Measurements from ENCODE around the gene TSPOAP1.

Gene TSPOAP1

DNA sequence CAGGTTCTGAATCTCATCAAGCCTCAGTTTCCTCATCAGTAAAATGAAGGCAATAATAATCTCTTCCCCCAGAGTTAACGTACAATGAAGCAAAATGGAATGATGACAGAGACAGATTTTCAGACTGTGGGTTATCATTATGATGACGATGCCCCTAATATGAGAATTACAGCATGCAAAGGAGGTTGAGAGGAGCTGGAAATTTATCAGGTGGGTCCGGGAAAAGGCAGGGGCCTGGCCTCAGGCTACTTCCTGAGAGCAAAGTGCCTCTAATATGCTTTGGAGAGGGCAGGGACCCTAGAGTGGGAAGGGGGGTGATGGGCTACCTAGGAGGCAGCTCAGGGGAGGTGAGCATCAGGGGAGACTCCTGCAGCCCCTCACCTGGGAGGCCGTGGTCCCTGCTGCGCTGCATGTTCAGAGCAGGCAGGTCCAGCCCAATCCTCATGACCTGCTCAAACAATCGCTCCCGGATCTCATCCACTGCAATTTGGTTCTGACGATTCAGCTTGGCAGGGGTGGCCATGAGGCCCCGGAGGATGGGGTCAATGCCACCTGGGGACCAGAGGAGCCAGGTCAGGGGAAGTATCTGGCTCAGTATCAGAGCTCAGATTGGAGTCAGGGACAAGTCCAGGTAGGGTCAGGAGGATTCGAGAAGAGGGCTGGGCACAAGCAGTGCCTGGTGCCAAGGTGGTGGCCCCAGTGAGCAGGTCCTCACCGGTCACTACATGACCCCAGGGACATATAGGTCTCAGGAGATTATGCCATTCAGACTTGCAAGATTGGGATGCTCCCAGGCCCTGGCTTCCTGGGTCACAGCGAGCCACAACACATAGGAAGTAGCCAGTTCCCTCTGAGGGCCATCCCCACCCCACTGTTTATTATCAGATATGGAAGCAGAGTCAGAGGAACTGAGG is 56.0 kb downstream of the TSPOAP1 start:
- no peak for DNase-seq

DNA sequence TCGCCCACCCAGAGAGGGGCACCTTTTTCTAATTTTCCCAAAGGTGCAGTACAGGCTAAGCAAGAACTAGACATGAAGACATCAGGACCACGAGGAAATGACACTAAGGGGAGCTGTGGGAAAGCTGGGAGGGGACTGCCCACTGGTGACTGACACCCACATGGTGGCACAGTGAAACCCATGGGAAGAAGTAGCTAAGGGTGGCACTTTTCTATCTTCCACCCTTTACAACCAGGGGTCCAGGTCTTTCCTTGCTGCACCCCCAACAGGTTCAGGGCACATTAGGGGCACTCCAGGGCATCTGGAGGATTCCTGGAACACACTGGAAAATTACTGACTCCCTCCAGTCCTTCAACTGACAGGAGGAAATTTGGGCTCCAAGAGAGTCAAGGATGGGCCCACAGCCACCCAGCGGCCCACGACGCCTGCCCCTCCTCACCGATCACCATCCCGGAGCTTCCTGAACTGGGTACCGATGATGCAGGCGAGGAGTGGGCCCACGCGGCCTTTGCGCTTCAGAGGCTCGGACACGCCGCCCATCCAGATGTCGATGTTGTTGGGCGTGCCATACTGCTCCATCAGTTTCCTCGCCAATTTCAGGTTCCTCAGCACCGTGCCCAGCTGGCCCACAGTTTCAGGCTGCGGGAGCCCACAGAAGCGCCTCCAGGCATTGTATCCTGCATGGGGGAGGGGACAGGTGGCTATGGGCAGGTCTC is 57.2 kb downstream of the TSPOAP1 start:
- DNase-seq, result no peak

DNA sequence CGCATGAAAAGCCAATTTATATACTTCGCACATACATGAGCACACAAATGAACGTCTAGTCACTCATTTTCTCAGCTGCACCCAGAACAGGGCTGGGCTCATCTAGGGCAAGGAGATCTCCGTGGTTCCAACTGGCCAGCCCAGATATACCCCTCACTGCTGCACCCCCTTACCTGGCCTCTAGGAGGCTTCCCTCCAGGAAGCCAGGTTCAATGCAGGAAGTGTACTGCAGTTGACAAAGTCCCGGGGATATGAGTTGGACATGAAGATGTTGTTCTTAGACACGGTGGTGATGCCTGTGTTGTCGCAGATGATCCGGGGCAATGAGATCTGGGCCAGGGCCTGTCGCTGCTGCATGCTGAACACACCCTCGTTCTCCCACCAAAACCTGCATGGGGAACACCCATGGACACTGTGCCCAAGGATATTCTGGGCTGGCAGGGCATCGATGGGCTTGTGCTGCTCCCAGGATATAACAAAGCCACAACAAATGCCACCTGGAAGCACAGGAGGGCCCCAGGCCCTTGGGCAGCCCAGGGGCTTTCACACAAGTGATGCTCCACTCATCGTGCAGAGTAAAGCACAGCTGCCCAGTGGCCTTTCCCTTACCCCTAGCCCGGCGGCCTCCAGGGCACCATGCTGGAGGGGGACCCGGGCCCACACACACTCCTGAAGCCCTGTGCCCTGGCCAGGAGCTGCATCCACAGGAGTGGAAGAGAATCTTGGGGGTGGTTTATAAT is 57.9 kb downstream of the TSPOAP1 start:
- DNase-seq, result no peak

DNA sequence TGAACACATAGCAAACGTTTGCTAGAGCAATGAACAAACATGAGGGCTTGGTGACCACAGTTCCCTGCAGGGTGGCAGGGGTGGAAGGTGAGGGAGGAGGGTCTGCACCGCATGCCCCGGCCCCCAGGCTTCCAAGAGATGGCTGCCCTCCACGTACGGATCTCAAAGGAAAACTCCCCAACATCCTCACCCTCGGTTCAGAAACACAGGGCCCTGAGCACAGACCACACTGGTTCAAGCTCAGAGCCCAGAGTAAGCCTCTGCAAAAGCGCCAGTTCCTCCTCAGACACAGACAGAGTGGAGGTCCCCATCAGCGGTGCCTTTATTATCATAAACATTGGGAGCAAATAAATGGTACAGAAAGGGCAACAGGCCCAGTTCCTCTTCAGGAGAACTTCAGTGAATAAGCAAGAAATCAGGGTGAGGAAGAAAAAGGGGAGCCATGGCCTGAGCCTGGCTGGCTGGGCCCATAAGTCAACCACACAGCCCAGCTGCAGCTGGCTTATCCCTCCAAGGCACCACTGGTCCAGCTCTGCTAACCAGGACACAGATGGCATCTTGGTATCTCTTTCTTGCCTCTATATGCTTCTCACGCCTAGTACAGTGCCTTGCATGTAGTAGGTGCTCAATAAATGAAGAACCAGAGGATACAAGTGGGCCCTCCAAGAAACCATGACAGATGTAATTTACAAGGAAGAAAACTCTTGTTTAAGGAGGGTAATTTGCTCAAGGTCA is 58.9 kb downstream of the TSPOAP1 start:
- no peak for DNase-seq

DNA sequence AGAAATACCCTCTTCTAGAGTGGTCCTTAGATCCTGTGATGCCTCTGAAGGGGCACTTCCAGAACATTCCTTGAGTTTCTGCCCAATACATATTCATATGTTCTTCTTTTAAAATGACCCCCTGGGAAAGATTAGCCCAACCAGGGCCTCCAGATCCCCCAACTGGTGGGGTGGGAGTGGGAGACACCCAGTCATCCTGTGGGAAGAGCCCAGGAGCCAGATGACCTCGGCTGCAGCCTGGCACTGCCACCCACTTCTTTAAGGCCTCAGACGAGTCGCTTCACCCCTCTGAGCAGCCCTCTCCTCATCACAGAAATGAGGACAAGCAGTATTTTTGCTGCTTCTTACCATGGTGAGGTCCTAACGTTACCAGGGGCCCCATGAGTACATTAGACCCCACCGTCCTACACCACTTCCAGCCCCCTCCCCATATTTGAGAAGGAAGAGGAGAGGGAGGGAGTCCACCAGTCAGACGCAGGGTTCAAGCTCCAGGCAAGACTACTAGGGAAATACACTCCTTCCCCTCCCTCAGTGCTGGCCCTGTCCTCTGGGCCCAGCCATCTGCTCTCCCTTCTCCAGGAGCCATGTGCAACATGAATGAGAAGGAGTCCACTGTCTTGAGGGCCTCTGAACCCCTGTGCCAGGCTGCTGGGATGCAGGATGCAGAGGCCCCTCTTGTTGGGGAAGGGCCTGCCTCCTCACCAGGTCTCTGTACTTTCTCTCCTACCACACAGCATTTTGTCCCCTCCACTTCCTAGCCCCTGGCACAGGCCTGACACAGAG is 59.6 kb downstream of the TSPOAP1 start:
- DNase-seq, result no peak

DNA sequence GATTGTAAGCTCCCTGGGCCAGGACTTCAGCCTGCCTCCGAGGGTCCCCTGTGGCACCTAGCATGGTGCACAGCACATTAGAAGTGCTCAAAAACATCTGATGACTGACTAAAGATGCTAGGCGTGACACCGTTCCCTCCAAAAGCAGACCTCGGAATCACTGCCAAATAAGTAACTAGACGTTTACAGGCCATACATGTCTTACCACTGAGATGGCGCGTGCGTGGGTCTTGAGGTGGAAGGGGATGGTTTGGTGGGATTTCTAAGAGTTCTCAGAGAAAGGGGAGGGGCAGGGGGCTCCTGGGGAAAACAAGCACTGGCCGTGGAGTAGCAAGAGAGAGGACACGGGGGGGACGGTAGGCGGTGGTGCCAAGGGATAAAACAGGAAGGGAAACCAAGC is 60.3 kb downstream of the TSPOAP1 start:
- no peak for DNase-seq

DNA sequence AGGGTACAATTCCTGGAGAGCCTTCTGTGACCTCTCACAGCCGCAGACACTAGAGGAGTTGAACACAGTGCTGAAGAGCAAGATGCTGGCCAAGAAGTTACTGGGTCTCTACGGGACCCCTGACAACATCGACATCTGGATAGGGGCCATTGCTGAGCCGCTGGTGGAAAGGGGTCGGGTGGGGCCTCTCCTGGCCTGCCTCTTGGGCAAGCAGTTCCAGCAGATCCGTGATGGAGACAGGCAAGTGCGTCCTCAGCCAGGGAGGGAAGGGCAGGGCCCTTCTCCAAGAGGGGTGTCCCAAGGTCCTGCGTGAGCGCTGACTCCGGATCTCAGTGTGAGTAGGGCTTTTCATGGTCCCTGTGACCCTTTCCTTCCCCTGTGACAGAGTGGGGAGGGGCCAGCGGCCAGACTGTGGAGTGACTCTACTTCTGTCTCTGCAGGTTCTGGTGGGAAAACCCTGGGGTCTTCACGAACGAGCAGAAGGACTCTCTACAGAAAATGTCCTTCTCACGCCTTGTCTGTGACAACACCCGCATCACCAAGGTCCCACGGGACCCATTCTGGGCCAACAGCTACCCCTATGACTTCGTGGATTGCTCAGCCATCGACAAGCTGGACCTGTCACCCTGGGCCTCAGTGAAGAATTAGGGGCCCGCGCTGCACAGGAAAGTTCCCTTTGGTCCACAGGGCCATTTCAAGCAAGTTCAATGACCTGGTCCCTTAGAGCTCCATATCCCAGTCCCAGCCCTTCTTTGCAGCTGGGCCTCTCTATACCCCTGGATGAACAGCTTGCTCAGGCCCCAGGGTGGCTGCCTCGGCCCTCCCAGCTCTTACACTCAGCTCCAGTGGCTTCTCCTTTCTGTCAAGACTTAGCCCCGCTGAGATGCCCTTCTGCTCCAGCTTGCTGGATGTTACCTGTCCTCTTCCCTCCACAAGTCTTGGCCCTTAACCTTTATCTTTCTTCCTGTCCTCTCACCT is 61.0 kb downstream of the TSPOAP1 start:
- no peak for DNase-seq

DNA sequence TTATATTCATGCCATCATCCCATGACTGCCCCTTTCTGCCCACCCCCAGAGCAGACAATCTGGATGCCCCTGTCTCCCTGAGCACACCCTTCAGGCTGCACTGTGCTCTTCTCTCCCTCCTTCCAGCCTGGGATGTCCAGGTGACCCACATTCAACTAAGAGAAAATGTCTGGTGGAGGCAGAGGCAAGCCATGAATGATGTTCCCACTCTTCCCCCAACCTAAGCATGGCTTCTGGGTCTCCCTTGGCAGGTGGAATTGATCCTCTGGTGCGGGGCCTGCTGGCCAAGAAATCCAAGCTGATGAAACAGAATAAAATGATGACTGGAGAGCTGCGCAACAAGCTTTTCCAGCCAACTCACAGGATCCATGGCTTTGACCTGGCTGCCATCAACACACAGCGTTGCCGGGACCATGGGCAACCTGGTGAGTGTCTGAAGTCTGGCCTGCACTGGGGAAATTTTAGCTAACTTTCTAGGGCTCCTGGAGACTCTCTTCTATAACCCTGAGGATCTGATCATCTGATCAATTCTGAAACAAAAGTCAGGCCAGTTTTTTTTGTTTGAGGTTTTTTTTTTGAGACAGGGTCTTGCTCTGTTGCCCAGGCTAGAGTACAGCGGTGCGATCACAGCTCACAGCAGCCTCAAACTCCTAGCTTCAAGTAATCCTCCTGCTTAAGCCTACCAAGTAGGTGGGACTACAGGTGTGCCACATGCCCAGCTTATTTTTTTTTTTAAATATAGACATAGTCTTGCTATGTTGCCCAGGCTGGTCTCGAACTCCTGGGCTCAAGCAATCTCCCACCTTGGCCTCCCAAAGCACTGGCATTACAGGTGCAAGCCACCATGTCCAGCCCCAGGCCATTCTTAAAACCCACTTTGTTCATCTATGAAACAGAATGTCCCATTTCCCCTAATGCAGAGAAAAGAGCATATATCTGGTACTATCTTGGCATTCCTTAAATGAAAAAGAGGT is 62.4 kb downstream of the TSPOAP1 start:
- no peak for DNase-seq

DNA sequence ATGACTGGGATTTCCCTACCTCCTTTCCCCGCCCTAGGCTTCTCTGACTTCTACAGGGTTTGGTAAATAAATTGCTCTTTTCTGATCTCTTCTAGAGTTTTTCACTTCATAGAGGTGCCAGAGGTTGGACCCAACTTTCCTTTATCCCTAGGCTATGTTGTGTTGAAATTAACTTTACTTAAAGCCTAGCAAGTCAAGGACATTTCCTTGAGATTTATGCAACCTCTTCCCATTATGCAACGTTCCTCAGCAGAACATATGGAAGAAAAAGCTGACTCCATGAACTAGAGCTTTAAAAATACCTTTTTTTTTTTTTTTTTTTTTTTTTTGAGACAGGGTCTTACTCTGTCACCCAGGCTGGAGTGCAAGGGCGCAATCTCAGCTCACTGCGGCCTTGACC is 63.3 kb downstream of the TSPOAP1 start:
- DNase-seq, result no peak

DNA sequence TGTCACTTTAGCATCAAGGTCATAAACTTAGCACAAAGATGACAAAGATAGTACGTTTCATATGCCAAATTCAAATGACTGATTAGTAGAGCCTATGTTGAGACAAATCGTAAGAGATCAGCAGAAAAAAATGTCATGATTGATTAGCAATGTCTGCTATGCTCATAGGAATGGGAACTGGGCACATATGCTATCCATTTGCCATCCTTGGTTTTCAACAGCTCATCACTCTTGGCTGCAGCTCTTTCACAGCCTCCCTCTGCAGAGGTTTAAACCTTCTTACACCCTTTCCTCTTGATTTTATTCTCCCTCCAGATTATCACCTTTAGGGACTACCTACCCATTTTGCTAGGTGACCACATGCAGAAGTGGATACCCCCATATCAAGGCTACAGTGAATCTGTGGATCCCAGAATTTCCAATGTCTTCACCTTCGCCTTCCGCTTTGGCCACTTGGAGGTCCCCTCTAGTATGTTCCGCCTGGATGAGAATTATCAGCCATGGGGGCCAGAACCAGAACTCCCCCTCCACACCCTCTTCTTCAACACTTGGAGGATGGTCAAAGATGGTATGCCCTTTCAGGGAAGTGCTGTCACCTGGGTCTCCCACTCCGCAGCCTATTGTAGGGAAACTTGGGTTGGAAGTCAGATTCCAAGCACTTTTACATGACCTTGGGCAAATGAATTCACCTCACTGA is 64.0 kb downstream of the TSPOAP1 start:
- DNase-seq, result no peak

DNA sequence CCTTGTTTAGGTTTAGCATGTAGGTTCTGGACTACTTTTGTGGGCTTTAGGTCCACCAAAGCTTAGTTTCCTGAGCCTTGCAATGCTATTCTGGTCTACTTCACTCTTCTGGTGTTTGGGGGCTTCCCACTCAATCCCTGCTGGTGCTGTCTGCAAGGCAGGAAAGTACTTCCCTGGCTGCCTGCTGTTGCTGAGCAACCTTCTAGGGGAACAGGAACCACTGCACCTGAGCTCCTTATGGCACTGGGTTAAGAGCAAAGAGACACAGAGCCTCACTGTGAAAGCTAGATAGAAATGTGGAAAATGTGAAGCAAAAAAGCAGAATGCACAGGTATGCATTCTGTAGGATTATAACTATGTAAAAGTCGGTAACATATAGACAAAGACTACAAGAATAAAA is 64.8 kb downstream of the TSPOAP1 start:
- DNase-seq, result no peak

DNA sequence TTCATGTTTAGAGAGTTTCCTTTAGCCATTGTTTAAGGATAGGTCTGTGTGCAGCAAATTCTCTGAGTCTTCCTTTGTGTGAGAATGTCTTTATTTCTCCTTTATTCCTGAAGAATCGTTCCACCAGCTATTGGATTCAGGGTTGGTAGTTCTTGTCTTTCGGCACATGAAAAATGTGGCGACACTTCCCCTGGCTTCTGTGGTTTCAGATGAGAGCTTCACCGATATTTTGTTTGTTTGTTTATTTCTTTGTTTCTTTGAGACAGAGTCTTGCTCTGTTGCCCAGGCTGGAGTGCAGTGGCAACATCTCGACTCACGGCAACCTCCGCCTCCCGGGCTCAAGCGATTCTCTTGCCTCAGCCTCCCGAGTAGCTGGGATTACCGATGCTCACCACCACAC is 66.4 kb downstream of the TSPOAP1 start:
- DNase-seq, result no peak

DNA sequence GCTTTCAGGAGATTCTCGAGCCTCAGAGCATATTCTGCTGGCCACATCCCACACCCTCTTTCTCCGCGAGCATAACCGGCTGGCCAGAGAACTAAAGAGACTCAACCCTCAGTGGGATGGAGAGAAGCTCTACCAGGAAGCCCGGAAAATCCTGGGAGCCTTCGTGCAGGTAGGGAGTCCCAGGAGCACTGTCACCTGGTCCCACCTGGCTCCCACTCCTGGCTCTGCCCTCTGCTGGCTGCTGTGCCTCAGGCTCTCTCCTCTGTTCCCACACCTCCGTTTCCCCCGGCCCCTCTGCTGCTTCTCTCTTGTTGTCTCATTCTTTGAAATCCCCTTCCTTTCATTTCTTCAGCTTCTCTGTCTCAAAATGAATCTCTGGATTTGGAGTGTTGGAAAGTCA is 73.8 kb downstream of the TSPOAP1 start:
- no peak for DNase-seq

DNA sequence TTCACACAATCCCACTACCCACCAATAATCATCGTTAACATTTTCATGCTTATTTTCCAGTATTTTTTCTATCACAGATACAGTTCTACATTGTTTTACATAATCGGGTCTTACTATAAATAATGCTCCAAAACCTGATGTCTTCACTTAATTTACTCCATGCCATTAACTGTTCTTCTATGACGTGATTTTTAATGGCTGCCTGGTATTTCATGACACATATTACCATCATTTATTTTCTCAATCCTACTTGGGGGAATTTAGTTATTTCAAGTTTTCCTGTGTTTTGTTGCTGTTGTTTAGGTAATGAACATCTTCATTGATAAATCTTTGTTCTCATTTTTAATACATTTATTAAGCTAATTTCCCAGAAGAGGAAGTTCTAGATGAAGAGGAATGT is 75.5 kb downstream of the TSPOAP1 start:
- DNase-seq, result no peak

DNA sequence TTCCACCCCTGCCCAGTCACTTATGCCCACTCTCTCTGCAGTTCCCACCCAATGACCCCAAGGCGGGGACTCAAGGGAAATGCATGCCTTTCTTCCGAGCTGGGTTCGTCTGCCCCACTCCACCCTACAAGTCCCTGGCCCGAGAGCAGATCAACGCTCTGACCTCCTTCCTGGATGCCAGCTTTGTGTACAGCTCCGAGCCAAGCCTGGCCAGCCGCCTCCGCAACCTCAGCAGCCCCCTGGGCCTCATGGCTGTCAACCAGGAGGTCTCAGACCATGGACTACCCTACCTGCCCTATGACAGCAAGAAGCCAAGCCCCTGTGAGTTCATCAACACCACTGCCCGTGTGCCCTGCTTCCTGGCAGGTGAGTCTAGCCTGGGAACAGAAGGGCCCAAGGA is 76.5 kb downstream of the TSPOAP1 start:
- DNase-seq, result no peak
